ENCODE measurements around the gene SEC24B. TPM values are rescaled to one million over a fixed set of nuclear protein-coding genes. Genes with fewer than 3 reads are reported as not detected.

Gene SEC24B
- total and polyA plus RNA-seq, 2 donors (not counting 3 experiments of a cell fraction or from before 2014, with no cell fraction given) = 35.9 to 46.2 TPM

GRCh38 chr4:109574931-109575804, 141.6 kb downstream of the SEC24B start:
- no peaks in the 10 kb centered on the region for H3K36me3 ChIP-seq (ENCODE audit: control insufficient read depth in 2 of 2, extremely low read depth in 1 of 2, insufficient read depth in 2 of 2, low read length in 2 of 2)
- dilution Hi-C loops (cut with MboI; ENCODE audit: extremely low pct_ligation_motif_present, low sequenced_read_pairs) = no loop called here
- peaks cover 19% of the 10 kb centered on the region for H3K4me1 ChIP-seq (ENCODE audit: control insufficient read depth, extremely low read depth, insufficient read depth, low read length)
- H3K9me3 ChIP-seq (replicated peaks; ENCODE audit: control insufficient read depth, insufficient read depth, low read length) = no peaks in the 10 kb centered on the region
- no peaks in the 10 kb centered on the region for H3K9me1 ChIP-seq (replicated peaks; ENCODE audit: control insufficient read depth, extremely low read depth, insufficient read depth, low read length)
- H3K79me2 ChIP-seq (ENCODE audit: control insufficient read depth, insufficient read depth, low read length) = peaks cover 8% of the 10 kb centered on the region
- TF ChIP-seq POLR2A (IDR thresholded peaks at IDR 0.05; ENCODE audit: low read depth, low read length) (no peak), JUN (IDR thresholded peaks at IDR 0.05; ENCODE audit: borderline replicate concordance, insufficient read depth, insufficient read length, low read depth) (no peak), FOS (IDR thresholded peaks at IDR 0.05; ENCODE audit: borderline replicate concordance, insufficient read depth, low read length) (no peak), POLR2AphosphoS5 (IDR thresholded peaks at IDR 0.05; ENCODE audit: insufficient read depth, low read depth, low read length) (no peak), EZH2 (IDR thresholded peaks at IDR 0.05; ENCODE audit: borderline replicate concordance, low read depth, low read length, severe bottlenecking) (no peak), GATA2 (IDR thresholded peaks at IDR 0.05; ENCODE audit: insufficient read depth, insufficient read length, low read depth, low read length) (no peak), MYC (IDR thresholded peaks at IDR 0.05; ENCODE audit: low read depth, low read length) (no peak), MAX (IDR thresholded peaks at IDR 0.05; ENCODE audit: insufficient read depth, insufficient read length) (no peak)
- TF ChIP-seq, protein P1, sequence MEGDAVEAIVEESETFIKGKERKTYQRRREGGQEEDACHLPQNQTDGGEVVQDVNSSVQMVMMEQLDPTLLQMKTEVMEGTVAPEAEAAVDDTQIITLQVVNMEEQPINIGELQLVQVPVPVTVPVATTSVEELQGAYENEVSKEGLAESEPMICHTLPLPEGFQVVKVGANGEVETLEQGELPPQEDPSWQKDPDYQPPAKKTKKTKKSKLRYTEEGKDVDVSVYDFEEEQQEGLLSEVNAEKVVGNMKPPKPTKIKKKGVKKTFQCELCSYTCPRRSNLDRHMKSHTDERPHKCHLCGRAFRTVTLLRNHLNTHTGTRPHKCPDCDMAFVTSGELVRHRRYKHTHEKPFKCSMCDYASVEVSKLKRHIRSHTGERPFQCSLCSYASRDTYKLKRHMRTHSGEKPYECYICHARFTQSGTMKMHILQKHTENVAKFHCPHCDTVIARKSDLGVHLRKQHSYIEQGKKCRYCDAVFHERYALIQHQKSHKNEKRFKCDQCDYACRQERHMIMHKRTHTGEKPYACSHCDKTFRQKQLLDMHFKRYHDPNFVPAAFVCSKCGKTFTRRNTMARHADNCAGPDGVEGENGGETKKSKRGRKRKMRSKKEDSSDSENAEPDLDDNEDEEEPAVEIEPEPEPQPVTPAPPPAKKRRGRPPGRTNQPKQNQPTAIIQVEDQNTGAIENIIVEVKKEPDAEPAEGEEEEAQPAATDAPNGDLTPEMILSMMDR (IDR thresholded peaks at IDR 0.05; ENCODE audit: extremely low read depth in 1 of 2, insufficient read depth in 1 of 2, low read depth in 1 of 2, low read length in 2 of 2) = no peak
- BruUV-seq (replicated peaks) = no TSS peak
- no peak overlapping the region for H3K9ac ChIP-seq (replicated peaks; ENCODE audit: extremely low read depth, insufficient read depth, low read length)
- no peak overlapping the region for H3K4me2 ChIP-seq (ENCODE audit: insufficient read depth, low read length)
- H3K27ac ChIP-seq (ENCODE audit: insufficient read depth, low read depth, low read length) = no peak overlapping the region
- FAIRE-seq (no peak), DNase-seq (ENCODE audit: low read depth, low spot score) (no peak)
- H3K4me3 ChIP-seq (replicated peaks in 1 of 3; ENCODE audit: insufficient read depth in 1 of 3, low read depth in 1 of 3, low read length in 3 of 3) = no peak overlapping the region
- intact Hi-C loops (cut with micrococcal nuclease) = loop anchor here (1.0 to 10.0 kb wide), 3 partner anchors 142 to 957 kb away; partner anchors contain the start of gene SEC24B
- no peak overlapping the region for H2AFZ ChIP-seq (ENCODE audit: low read depth, low read length)
- no peaks in the 10 kb centered on the region for H4K20me1 ChIP-seq (replicated peaks; ENCODE audit: control insufficient read depth, extremely low read depth, insufficient read depth, low read length)
- CTCF ChIA-PET = interaction anchor here (0.9 to 2.7 kb wide), 7 partner anchors 13 to 148 kb away, joined by 3 to 28 read pairs (median 9); partner anchors contain the start of genes MCUB and SEC24B
- POLR2A ChIA-PET = interaction anchor here (0.6 kb wide), 1 partner anchor 56 kb away, joined by 4 read pairs; no protein-coding TSS in a partner anchor
- H3K27me3 ChIP-seq (ENCODE audit: control insufficient read depth in 2 of 2, insufficient read depth in 2 of 2, low read length in 2 of 2) = no peaks in the 10 kb centered on the region
